H1 (cell line): Measurements from ENCODE around the gene PLCZ1.

Experiments used
- CBX5 ChIP-seq: fragments of 300-800, 300-1000 bp; sonication (generic); IDR thresholded peaks from 2 replicates; pipeline ENCODE4 v1.7.1; 2016; ENCODE audit warnings: antibody characterized with exemption, low read length, low read depth
- CTCF ChIP-seq, 3 experiments: IDR thresholded peaks; 1 replicate in 2 of 3; 2 replicates in 1 of 3; pipeline versions ENCODE4 v1.5.1 to v1.6.1; 2011; ENCODE audit warnings: low read length in 3 of 3, mild to moderate bottlenecking in 3 of 3, inconsistent platforms in 2 of 3, low read depth in 1 of 3, moderate library complexity in 1 of 3; ENCODE audit not compliant: insufficient read depth in 1 of 3; ENCODE audit errors: control extremely low read depth in 1 of 3
- EP300 ChIP-seq, 2 experiments: IDR thresholded peaks; 1 replicate in 1 of 2; 2 replicates in 1 of 2; pipeline ENCODE4 v1.6.1; 2011 to 2012; ENCODE audit warnings: low read depth in 2 of 2, low read length in 2 of 2, mild to moderate bottlenecking in 2 of 2, borderline replicate concordance in 1 of 2, inconsistent platforms in 1 of 2, moderate library complexity in 1 of 2
- HDAC2 ChIP-seq, 2 experiments: fragments of 300-600 bp in 1 of 2; sonication (generic) in 1 of 2; IDR thresholded peaks; 2 replicates each; pipeline ENCODE4 v1.6.1; 2011 to 2012; ENCODE audit warnings: low read depth in 2 of 2, low read length in 2 of 2, mild to moderate bottlenecking in 2 of 2, moderate library complexity in 2 of 2, borderline replicate concordance in 1 of 2, inconsistent platforms in 1 of 2
- POLR2A ChIP-seq, 2 experiments: IDR thresholded peaks; 1 replicate in 1 of 2; 2 replicates in 1 of 2; pipeline ENCODE4 v1.6.1; 2011; ENCODE audit warnings: low read depth in 2 of 2, low read length in 2 of 2, mild to moderate bottlenecking in 2 of 2; ENCODE audit errors: control extremely low read depth in 1 of 2
- RAD21 ChIP-seq, 2 experiments: IDR thresholded peaks in 1 of 2; conservative IDR thresholded peaks in 1 of 2; 2 replicates each; pipeline ENCODE4 v1.6.1; 2011; ENCODE audit warnings: low read depth in 2 of 2, low read length in 2 of 2, improper control_type of control experiment in 1 of 2, inconsistent platforms in 1 of 2, mild to moderate bottlenecking in 1 of 2, moderate library complexity in 1 of 2
- SAP30 ChIP-seq: fragments of 300-600 bp; sonication (generic); IDR thresholded peaks from 2 replicates; pipeline ENCODE4 v1.7.1; 2012; ENCODE audit warnings: low read length, moderate library complexity, mild to moderate bottlenecking, inconsistent platforms; ENCODE audit not compliant: insufficient read depth, insufficient replicate concordance
- TBP ChIP-seq: IDR thresholded peaks from 2 replicates; pipeline ENCODE4 v1.6.1; 2011; ENCODE audit warnings: low read depth, low read length, improper control_type of control experiment
- TF ChIP-seq, protein P1 (sequence below): IDR thresholded peaks from 2 replicates; pipeline ENCODE4 v1.6.1; 2011; ENCODE audit warnings: low read length, improper control_type of control experiment

DNA sequence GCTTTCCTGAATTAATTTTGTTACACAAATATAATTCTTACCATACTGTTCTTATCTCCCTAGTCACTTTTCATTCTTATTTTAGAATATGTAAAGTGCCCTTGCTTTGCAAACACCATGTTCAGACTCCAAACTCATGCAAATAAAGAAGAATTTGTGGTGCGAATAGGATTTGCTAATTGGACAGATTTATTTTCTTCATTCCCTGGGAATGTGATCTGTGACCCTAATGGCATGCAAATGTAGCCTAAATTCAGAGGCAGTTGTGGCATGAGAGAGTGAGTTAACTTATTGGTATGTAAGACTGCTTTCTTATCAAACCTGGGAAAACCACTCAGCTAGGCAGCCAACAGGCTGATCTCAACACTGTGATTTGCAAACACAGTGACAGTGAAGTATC is 10.1 kb upstream of the PLCZ1 start:
- TF ChIP-seq POLR2A (IDR thresholded peaks at IDR 0.05; ENCODE audit: control extremely low read depth in 1 of 2, low read depth in 2 of 2, low read length in 2 of 2) (no peak), RAD21 (IDR thresholded peaks at IDR 0.05 in 1 of 2, conservative IDR thresholded peaks at IDR 0.05 in 1 of 2; ENCODE audit: low read depth in 2 of 2, low read length in 2 of 2) (no peak), CBX5 (no peak), HDAC2 (IDR thresholded peaks at IDR 0.05; ENCODE audit: borderline replicate concordance in 1 of 2, low read depth in 2 of 2, low read length in 2 of 2) (no peak), TBP (no peak), CTCF (IDR thresholded peaks at IDR 0.05; ENCODE audit: control extremely low read depth in 1 of 3, insufficient read depth in 1 of 3, low read depth in 1 of 3, low read length in 3 of 3) (no peak), SAP30 (no peak), EP300 (IDR thresholded peaks at IDR 0.05; ENCODE audit: borderline replicate concordance in 1 of 2, low read depth in 2 of 2, low read length in 2 of 2) (no peak)
- TF ChIP-seq, protein P1, sequence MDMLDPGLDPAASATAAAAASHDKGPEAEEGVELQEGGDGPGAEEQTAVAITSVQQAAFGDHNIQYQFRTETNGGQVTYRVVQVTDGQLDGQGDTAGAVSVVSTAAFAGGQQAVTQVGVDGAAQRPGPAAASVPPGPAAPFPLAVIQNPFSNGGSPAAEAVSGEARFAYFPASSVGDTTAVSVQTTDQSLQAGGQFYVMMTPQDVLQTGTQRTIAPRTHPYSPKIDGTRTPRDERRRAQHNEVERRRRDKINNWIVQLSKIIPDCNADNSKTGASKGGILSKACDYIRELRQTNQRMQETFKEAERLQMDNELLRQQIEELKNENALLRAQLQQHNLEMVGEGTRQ: no peak
